PC-3 (cell line): ENCODE measurements around the gene KCNB1. TPM values are rescaled to one million over a fixed set of nuclear protein-coding genes. Genes with fewer than 3 reads are reported as not detected.
A peak's percentile ranks its signal among the peaks of the same experiment; 100 is the strongest.

Experiments
- ATAC-seq: fragments of 200-7000 bp; cut with Tn5 transposase; 2 replicates; pipeline ENCODE4 v1.9.1; 2020; ENCODE audit warnings: mild to moderate bottlenecking, moderate library complexity
- BruUV-seq: library from RNA; stranded (reverse); fragments of 400-500 nt; replicated peaks from 2 replicates; lab custom pipeline; 2021; lab: Mats Ljungman, UMichigan
- CTCF ChIA-PET: fragments of 300-600 bp; sonication (Branson Sonifier 250); formaldehyde crosslinking; loops from one replicate; lab custom pipeline; 2022; ENCODE audit warnings: antibody characterized with exemption; lab: Charles Lee
- POLR2A ChIA-PET: fragments of 300-600 bp; sonication (Branson Sonifier 250); formaldehyde crosslinking; loops from one replicate; lab custom pipeline; 2022; ENCODE audit warnings: antibody characterized with exemption; ENCODE audit not compliant: unreplicated experiment; lab: Charles Lee
- DNase-seq: peaks from one replicate; pipeline ENCODE4 v3.0.0-alpha.2; 2015
- H2AFZ ChIP-seq: fragments of 300-600 bp; sonication (generic); 2 replicates; pipeline ENCODE4 v1.6.0; 2016; ENCODE audit warnings: antibody characterized with exemption, low read length
- H3F3A ChIP-seq: fragments of 300-600 bp; sonication (generic); one replicate; pipeline ENCODE4 v1.6.0; 2017; ENCODE audit warnings: antibody characterized with exemption, low read length, control low read depth, mild to moderate bottlenecking; ENCODE audit not compliant: unreplicated experiment
- H3K27ac ChIP-seq: fragments of 300-600 bp; sonication (generic); 2 replicates; pipeline ENCODE4 v1.5.1; 2016; ENCODE audit warnings: mild to moderate bottlenecking, low read length
- H3K27me3 ChIP-seq: fragments of 300-600 bp; sonication (generic); 2 replicates; pipeline ENCODE4 v1.6.1; 2016; ENCODE audit warnings: low read length, mixed read lengths
- H3K36me3 ChIP-seq: fragments of 300-600 bp; sonication (generic); 2 replicates; pipeline ENCODE4 v1.6.1; 2016; ENCODE audit warnings: low read depth, mixed run types, low read length, mixed read lengths
- H3K4me1 ChIP-seq: fragments of 300-600 bp; sonication (generic); 2 replicates; pipeline ENCODE4 v1.5.1; 2016; ENCODE audit warnings: low read length; ENCODE audit not compliant: insufficient read depth
- H3K4me2 ChIP-seq: fragments of 300-600 bp; sonication (generic); 2 replicates; pipeline ENCODE4 v1.6.0; 2016; ENCODE audit warnings: low read length
- H3K4me3 ChIP-seq: fragments of 300-600 bp; sonication (generic); 2 replicates; pipeline ENCODE4 v1.5.1; 2016; ENCODE audit warnings: mild to moderate bottlenecking, low read length, mixed read lengths
- H3K79me2 ChIP-seq: fragments of 300-600 bp; sonication (generic); 2 replicates; pipeline ENCODE4 v1.6.1; 2017; ENCODE audit warnings: low read length, mixed read lengths
- H3K9ac ChIP-seq: fragments of 300-600 bp; sonication (generic); 2 replicates; pipeline ENCODE4 v1.6.0; 2016; ENCODE audit warnings: mild to moderate bottlenecking, low read length
- H3K9me2 ChIP-seq: fragments of 300-600 bp; sonication (generic); replicated peaks from 2 replicates; pipeline ENCODE4 v1.6.1; 2016; ENCODE audit warnings: mixed run types, low read length, mixed read lengths
- H3K9me3 ChIP-seq: fragments of 300-600 bp; sonication (generic); 2 replicates; pipeline ENCODE4 v1.6.1; 2016; ENCODE audit warnings: low read length, mixed read lengths
- H4K20me1 ChIP-seq: fragments of 300-600 bp; sonication (generic); 2 replicates; pipeline ENCODE4 v1.6.1; 2016; ENCODE audit warnings: low read length, mixed read lengths
- EZH2 ChIP-seq: fragments of 300-600 bp; sonication (generic); IDR thresholded peaks from one replicate; pipeline ENCODE4 v1.6.1; 2017; ENCODE audit warnings: antibody characterized with exemption, mild to moderate bottlenecking, low read length; ENCODE audit not compliant: unreplicated experiment
- EZH2phosphoT487 ChIP-seq: fragments of 300-600 bp; sonication (generic); IDR thresholded peaks from 2 replicates; pipeline ENCODE4 v1.6.1; 2018; ENCODE audit warnings: mild to moderate bottlenecking, antibody characterized with exemption, low read length, borderline replicate concordance
- intact Hi-C: fragments of 100-400 bp; cut with micrococcal nuclease; formaldehyde crosslinking; loops from 2 replicates; pipeline ENCODE4 v1.9.0; 2023
- total RNA-seq: library from RNA; depleted of rRNA; stranded (reverse); fragments of >200 nt; gene quantifications from 2 replicates; pipeline ENCODE4 v1.2.3, GENCODE V29; 2014
- TF ChIP-seq, protein P1 (sequence below): fragments of 300-600 bp; sonication (generic); conservative IDR thresholded peaks from 2 replicates; pipeline ENCODE4 v1.5.1; 2017; ENCODE audit warnings: antibody characterized with exemption, low read depth, mild to moderate bottlenecking, low read length

Gene KCNB1
- total RNA-seq, 1 experiment from 2014 or later: 0.04 TPM

DNA sequence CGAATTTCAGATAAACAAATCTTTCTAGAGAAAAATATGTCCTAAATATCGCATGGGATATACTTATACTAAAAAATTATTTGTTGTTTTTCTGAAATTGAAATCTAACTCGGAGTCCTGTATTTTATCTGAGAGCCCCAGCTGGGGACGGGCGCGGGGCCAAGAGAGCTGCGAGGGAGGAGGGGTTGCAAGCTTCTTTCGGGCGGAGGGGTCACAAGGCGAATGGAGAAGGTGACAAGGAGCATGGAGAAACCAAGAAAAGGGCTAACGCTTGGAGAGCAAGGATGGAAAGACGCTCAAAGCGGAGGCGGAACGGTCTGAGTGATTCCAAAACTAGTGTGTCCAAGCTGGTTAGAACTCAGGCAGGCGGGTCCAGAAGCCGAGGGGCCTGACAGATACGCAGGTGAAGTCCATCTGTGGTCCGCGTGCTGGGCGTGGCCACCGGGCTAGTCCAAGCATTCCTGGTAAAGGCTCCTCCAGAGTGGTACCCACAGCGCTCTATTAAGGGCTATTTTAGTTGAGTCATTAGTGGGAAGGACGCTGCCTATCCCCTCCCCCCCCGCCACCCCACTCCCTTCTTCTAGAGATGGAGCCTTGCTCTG is 163.2 kb downstream of the KCNB1 start:
- H3K9me2 ChIP-seq: no peaks in the 10 kb centered on the region
- H3K9ac ChIP-seq: no peak overlapping the region
- no peak overlapping the region for H3K27ac ChIP-seq
- H2AFZ ChIP-seq: 0 out of 2 replicates have a peak overlapping the region, but pooled peaks have one; percentile 55
- H3K36me3 ChIP-seq: no peaks in the 10 kb centered on the region
- no peaks in the 10 kb centered on the region for H3K9me3 ChIP-seq
- H4K20me1 ChIP-seq: no peaks in the 10 kb centered on the region
- H3K4me1 ChIP-seq: peaks cover 8% of the 10 kb centered on the region; the same call in 1 of the 2 replicates
- intact Hi-C loops: no loop called here
- POLR2A ChIA-PET: interaction anchor here (0.6 to 1.3 kb wide), 2 partner anchors 73 to 541 kb away, joined by 5 to 7 read pairs; no protein-coding TSS in a partner anchor
- ATAC-seq: no peak
- peak overlapping the region; percentile 61 for H3K4me2 ChIP-seq
- TF ChIP-seq EZH2 (no peak), EZH2phosphoT487 (no peak)
- TF ChIP-seq, protein P1, sequence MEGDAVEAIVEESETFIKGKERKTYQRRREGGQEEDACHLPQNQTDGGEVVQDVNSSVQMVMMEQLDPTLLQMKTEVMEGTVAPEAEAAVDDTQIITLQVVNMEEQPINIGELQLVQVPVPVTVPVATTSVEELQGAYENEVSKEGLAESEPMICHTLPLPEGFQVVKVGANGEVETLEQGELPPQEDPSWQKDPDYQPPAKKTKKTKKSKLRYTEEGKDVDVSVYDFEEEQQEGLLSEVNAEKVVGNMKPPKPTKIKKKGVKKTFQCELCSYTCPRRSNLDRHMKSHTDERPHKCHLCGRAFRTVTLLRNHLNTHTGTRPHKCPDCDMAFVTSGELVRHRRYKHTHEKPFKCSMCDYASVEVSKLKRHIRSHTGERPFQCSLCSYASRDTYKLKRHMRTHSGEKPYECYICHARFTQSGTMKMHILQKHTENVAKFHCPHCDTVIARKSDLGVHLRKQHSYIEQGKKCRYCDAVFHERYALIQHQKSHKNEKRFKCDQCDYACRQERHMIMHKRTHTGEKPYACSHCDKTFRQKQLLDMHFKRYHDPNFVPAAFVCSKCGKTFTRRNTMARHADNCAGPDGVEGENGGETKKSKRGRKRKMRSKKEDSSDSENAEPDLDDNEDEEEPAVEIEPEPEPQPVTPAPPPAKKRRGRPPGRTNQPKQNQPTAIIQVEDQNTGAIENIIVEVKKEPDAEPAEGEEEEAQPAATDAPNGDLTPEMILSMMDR: no peak
- peaks cover 52% of the 10 kb centered on the region for H3K27me3 ChIP-seq
- no peaks in the 10 kb centered on the region for H3F3A ChIP-seq
- no TSS peak for BruUV-seq
- no peaks in the 10 kb centered on the region for H3K79me2 ChIP-seq
- DNase-seq: no peak
- H3K4me3 ChIP-seq: no peak overlapping the region
- CTCF ChIA-PET: interaction anchor here (0.6 kb wide), 1 partner anchor 59 kb away, joined by 3 read pairs; no protein-coding TSS in a partner anchor

GRCh38 chr20:49318430-49319207 is 163.8 kb downstream of the KCNB1 start:
- peak overlapping the region; percentile 61 for H3K4me2 ChIP-seq
- ChIA-PET POLR2A (interaction anchor here (0.6 kb wide), 1 partner anchor 541 kb away, joined by 7 read pairs; no protein-coding TSS in a partner anchor), CTCF (no interaction called here)

More at GRCh38 chr20:49318430-49319207, 163.8 kb downstream of the KCNB1 start:
- no peaks in the 10 kb centered on the region for H4K20me1 ChIP-seq
- no peak overlapping the region for H3K9ac ChIP-seq
- intact Hi-C loops: no loop called here
- peak overlapping the region; percentile 55; the same call in 1 of the 2 replicates for H2AFZ ChIP-seq
- no peaks in the 10 kb centered on the region for H3F3A ChIP-seq
- no peaks in the 10 kb centered on the region for H3K79me2 ChIP-seq
- DNase-seq (no peak), ATAC-seq (no peak)
- H3K4me1 ChIP-seq: peaks cover 2% of the 10 kb centered on the region; the same call in 1 of the 2 replicates
- H3K36me3 ChIP-seq: no peaks in the 10 kb centered on the region
- no peak overlapping the region for H3K27ac ChIP-seq
- H3K9me3 ChIP-seq: no peaks in the 10 kb centered on the region
- peaks cover 52% of the 10 kb centered on the region for H3K27me3 ChIP-seq
- peak; percentile 87; the same call in 1 of the 2 replicates for TF ChIP-seq EZH2phosphoT487
- TF ChIP-seq, protein P1: no peak
- TF ChIP-seq EZH2: peak; percentile 99
- BruUV-seq: no TSS peak
- peak overlapping the region; percentile 43 for H3K4me3 ChIP-seq
- no peaks in the 10 kb centered on the region for H3K9me2 ChIP-seq
